ENCODE data around the gene TMEM98.
"Not testable (repeated sequence)": the region's sequence is repeated elsewhere in the genome, so short reads cannot be mapped to it uniquely, and the experiment has no call there.

Gene TMEM98

DNA sequence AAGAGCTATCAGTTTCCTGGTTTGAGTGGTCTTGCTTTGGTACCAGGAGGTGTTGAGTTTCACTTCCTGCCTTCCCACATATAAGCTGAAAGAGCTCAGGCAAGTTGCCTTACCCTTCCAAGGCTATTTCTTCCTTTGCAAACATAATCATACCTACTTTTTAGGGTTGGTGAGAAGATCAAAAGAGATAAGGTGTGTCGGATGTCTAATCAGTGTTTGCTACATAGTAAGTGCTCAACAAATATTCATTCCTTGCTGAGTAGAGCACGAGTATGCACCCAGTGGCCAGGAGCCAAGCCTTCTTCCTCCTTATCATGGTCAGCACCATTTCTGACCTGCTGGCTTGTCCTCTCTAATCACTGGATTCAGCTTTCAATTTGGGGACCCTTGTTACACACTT lies 12.7 kb upstream of the TMEM98 start:
- no peak for DNase-seq

GRCh38 chr17:32916134-32916533 lies 11.8 kb upstream of the TMEM98 start:
- no peak for DNase-seq

DNA sequence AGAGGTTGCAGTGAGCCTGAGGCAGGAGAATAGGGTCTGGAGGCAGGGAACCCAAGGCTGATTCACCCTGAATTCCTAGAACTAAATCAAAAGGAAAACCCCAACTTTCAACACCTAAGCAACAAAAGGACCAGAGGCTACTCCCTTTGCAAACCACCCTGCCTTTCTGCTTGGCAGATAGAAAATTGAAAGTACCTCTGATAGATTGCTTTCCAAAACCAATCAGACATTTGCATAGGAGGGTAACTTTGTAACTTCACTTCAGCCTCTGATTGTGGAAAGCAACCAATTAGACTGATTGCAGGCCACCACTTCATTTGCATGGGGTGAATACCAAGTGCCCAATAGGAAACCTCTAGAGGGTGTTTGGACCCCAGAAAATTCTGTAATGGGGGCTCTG lies 10.9 kb upstream of the TMEM98 start:
- DNase-seq = no peak

DNA sequence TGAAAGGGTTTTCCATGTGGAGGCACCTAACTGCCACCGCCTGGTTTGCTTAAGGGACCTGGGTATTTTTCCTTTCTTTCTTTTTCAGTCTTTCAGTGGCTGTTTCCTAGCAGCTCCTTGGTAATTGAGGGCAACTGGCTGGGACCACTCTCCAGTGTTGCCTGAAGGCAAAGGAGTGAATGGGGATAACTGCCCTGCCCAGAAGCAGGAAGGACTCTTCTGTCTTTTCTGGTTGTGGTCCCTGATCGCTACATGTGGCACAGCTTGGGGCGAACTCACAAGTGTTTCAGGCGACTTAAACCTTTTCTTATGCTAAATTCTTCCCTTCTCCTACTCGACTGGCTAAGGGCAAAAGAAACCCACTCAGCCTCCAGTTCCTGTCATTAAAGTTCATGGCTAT lies 10.1 kb upstream of the TMEM98 start:
- no peak for DNase-seq

- not testable (repeated sequence) for DNase-seq
Observed at GRCh38 chr17:32919876-32920275, 8.1 kb upstream of the TMEM98 start.

GRCh38 chr17:32920293-32920692 lies 7.7 kb upstream of the TMEM98 start:
- no peak for DNase-seq

GRCh38 chr17:32921017-32921416 lies 6.9 kb upstream of the TMEM98 start:
- DNase-seq = no peak

DNA sequence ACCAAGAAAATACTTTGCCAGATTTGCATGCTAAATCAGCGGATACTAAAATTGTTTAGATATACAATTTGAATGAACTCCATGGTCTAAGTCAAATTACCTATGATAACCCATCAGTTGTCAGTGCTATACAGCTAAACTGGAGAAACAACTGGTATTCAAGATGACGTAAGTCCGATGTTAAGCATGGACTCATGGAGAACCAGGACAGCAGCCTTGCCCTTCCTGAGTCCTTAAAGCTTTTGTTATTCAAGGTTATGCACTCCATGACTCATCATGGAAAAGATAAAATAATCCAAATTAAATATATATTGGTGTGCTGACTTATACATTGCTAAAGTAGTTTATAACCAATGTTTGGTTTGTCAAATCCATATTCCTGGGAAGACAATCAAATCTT lies 4.0 kb upstream of the TMEM98 start:
- DNase-seq = not testable (repeated sequence)

DNA sequence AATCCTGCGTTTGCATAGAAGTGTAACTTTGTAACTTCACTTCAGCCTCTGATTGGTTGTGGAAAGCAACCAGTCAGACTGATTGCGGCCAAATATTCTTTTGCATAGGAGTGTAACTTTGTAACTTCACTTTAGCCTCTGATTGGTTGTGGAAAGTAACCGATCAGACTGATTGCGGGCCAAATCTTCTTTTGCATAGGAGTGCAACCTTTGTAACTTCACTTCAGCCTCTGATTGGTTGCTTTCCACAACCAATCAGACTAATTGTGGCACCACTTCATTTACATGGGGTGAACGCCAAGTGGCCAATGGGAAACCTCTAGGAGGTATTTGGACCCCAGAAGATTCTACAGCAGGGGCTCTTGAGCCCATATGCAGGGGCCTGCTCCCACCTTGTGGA lies 1.8 kb upstream of the TMEM98 start:
- no peak for DNase-seq

DNA sequence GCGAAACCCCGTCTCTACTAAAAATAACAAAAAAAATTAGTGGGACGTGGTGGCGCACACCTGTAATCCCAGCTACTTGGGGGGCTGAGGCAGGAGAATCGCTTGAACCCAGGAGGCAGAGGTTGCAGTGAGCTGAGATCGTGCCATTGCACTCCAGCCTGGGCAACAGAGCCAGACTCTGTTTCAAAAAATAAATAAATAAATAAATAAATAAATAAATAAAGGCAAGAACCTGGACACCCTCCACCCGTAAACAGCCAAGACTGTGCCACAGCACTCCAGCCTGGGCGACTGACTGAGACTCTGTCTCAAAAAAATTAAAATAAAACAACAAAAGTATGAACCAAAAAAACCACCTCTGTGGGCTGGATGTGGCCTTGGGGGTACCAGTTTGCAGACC lies 1.2 kb upstream of the TMEM98 start:
- not testable (repeated sequence) for DNase-seq

DNA sequence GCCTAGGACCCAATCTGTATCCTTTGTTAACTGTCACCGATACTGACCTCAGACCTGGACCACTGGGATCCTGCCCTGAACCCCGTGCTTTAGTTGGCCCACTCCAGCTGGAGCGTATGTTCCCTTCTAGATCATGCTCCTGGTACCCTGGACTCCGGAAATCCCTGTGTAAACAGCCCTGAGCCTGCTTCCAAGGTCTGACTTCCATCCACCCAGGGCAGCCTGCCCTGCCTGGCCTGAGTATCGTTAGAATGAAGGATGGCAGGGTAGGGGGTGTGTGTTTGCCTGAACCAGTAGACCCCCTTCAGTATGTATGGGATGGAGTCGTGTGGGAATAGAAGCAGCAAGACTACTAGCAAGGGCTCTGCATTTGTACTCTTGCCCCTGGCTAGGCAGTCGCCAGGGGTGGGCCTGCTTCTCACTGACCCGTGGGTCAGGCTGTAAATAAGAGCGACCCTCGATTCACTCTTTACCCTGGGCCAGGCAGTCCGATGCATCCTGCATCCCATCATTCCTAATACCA lies 691 bp upstream of the TMEM98 start:
- no peak for DNase-seq

GRCh38 chr17:32928586-32929535 lies 908 bp downstream of the TMEM98 start:
- DNase-seq = no peak

GRCh38 chr17:32929588-32929987 lies 1.6 kb downstream of the TMEM98 start:
- DNase-seq = no peak

- DNase-seq = no peak
Observed at GRCh38 chr17:32930512-32930911, 2.6 kb downstream of the TMEM98 start.

DNA sequence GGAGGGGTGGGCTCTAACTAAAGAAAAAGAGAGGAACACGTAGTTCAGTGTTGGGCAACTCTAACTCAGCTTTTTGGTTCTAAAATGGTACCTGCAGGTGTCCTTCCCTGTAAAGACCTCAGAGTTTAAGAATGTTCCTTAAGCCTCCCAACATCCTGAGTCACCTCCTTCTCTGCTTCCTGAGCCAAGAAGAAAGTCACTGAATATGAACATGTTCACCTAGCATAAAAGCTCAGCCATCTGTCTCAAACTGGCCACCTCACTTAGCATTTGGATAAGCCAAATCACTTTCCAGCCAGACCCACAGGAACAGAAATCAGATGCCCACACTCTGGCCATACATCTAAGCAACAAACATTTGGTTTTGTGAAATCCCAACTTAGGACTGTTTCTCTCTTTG lies 3.7 kb downstream of the TMEM98 start:
- no peak for DNase-seq

DNA sequence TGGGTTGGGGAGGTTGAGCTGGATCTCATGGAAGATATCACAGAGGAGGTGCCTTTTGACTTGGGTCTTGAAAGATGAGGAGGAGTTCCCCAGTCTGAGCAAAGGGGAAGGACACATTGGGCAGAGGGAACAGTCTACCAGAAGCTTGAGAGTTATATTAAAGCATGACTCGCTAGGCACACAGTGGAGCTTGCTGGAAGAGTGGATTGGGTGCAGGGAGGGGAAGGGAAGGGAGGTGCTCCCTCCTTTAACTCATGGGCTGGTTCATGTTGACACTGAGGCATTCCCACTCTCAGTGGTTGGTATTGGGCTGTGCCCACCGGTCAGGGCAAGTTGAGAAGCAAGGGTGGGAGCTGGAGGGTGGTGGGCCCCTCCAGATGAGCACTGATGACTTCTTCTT lies 5.9 kb downstream of the TMEM98 start:
- DNase-seq = no peak

- DNase-seq = no peak
Observed at GRCh38 chr17:32935726-32936125, 7.8 kb downstream of the TMEM98 start.

DNA sequence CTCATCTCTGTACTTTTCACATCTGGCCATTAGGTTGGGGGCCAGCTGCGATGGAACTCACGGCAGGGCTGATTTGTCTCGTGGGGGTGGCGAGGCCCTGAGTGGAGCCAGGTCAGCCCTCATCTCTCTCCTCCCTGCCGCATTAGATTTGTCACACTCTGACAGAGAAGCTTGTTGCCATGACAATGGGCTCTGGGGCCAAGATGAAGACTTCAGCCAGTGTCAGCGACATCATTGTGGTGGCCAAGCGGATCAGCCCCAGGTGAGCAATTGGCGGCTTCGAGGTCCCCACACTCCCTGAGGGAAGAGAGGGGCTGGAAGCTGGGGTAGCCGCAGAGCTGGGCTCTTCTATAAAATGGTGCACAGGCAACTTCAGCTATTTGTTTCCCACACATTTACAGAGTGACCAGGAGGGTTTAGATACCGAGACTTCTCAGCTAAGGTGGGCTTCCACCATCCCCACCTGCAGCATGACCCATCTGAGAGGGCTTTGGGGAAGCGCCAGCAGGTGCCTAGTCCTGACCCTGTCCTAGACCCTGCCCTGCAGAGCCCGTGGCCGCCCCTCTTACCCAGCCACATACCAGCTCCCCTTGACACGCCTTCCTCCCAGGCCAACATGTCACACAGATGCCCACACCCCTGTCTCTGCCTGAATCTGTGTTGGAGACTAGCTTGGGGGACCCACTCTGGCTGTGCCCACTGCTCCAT lies 8.4 kb downstream of the TMEM98 start:
- no peak for DNase-seq

- peak; percentile 60 for DNase-seq
Observed at GRCh38 chr17:32936894-32937500, 9.0 kb downstream of the TMEM98 start.

- no peak for DNase-seq
Observed at GRCh38 chr17:32940706-32941390, 12.9 kb downstream of the TMEM98 start.

DNA sequence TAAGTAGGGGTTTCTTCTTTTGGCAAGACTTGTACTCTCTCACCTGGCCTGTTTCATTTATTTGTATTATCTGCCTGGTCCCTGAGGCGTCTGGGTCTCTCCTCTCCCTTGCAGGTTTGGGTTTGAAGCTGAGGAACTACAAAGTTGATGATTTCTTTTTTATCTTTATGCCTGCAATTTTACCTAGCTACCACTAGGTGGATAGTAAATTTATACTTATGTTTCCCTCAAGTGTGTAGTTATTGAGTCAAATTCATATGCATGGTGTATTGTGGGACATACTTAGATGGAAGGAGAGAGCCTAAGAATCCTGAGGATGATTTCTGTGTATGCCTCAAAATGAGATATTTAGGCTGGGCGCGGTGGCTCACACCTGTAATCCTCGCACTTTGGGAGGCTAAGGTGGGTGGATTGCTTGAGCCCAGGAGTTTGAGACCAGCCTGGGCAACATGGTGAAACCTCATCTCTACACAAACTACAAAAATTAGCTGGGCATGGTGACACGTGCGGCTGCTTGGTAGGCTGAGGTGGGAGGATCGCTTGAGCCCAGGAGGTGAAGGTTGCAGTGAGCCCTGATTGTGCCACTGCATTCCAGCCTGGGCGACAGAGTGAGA lies 13.6 kb downstream of the TMEM98 start:
- DNase-seq = no peak

DNA sequence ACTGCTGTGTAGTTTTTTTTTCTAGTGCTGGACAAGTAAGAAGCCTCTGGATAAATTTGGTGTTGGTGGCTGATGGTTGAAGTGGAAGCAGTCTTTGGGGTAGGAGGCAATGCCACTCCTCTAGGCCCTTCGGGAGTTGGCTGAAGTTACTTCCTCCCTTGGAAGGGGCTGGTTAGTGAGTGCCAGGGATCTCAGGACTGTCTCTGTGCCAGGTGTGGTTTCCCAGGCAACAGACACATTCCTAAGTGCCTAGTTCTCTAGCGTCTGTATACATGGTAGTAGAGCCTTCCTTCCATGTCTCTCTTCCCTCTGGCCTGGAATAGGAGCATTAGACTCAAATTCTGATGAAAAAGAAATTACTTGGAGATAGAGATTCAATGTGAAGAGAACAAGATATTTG lies 15.3 kb downstream of the TMEM98 start:
- no peak for DNase-seq

All from CD4-positive, alpha-beta T cell treated with Interleukin-10 for 1 hour (primary cell).